Left ventricle myocardium inferior (tissue), 1 donor: ENCODE measurements around the gene PITRM1. TPM values are rescaled to one million over a fixed set of nuclear protein-coding genes. Genes with fewer than 3 reads are reported as not detected.

ENCODE experiments used
- DNase-seq: peaks from one replicate; pipeline ENCODE4 v3.0.0-alpha.2; 2020
- H3K27ac ChIP-seq: fragments of 200-600 bp; replicated peaks from 2 replicates; pipeline ENCODE4 v1.8.0; 2021
- H3K27me3 ChIP-seq: fragments of 200-600 bp; 2 replicates; pipeline ENCODE4 v1.8.0; 2021; ENCODE audit warnings: low read depth
- H3K36me3 ChIP-seq: fragments of 200-600 bp; 2 replicates; pipeline ENCODE4 v1.8.0; 2021
- H3K4me1 ChIP-seq: fragments of 200-600 bp; 2 replicates; pipeline ENCODE4 v1.8.0; 2021
- H3K4me3 ChIP-seq: fragments of 200-600 bp; 2 replicates; pipeline ENCODE4 v1.8.0; 2021; ENCODE audit warnings: mild to moderate bottlenecking, moderate library complexity
- H3K9me3 ChIP-seq: fragments of 200-600 bp; replicated peaks from 2 replicates; pipeline ENCODE4 v1.8.0; 2021
- intact Hi-C: fragments of 100-400 bp; cut with micrococcal nuclease; formaldehyde crosslinking; loops from one replicate; pipeline ENCODE4 v1.11.0; 2022
- total RNA-seq: library from RNA; stranded (reverse); fragmentation: NEBNext Ultra II Directional; extraction: Animal tissue kit (Norgen Biotek cat#: 25700); gene quantifications from one replicate; pipeline ENCODE4 v1.2.1, GENCODE V29; 2021
- TF ChIP-seq, protein P1 (sequence below): fragments of 200-600 bp; IDR thresholded peaks from 2 replicates; pipeline ENCODE4 v1.8.0; 2021; ENCODE audit warnings: antibody characterized with exemption, mild to moderate bottlenecking, borderline replicate concordance
- donor health status: DM: no; HTN: yes; CAD: no; lungs with severe emphysema.

The PITRM1 gene
- total RNA-seq, 1 donor from 2014 or later: 91.4 TPM

DNA sequence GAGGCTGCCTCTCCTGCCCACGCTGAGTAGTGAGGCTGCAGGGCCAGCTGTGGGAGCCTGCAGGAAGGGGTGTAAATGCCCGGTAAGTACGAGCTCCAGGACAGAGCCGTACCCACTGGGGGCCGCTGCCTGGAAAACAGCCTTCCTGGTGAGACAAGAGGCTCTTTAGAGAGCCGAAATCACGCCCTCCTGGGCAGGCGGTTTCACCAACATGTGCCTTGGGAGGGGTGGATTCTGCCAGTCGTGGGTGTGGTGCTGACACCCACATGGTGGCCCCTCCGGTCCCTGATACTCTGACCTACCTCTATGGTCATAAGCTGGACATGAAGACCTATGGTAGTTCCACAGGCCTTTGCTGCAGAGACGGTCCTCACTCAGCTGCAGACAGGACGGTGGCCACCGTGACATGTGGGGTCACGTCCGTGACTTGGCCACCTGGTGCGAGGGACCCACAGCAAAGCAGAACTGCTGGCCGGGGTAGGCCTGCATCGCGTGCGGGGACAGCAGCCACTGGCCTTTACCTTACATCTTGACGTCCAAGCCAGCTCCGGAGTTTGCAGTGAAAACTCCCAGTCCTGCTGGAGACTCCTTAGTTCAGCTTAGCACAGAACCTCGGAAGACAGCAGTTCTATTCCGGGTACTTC lies 46.9 kb downstream of the PITRM1 start:
- Histone ChIP-seq H3K27ac (no peak overlapping the region), H3K36me3 (peaks cover 49% of the 10 kb centered on the region), H3K4me1 (peaks cover 47% of the 10 kb centered on the region), H3K27me3 (no peaks in the 10 kb centered on the region), H3K4me3 (no peak overlapping the region), H3K9me3 (no peaks in the 10 kb centered on the region)
- no peak for DNase-seq
- TF ChIP-seq, protein P1, sequence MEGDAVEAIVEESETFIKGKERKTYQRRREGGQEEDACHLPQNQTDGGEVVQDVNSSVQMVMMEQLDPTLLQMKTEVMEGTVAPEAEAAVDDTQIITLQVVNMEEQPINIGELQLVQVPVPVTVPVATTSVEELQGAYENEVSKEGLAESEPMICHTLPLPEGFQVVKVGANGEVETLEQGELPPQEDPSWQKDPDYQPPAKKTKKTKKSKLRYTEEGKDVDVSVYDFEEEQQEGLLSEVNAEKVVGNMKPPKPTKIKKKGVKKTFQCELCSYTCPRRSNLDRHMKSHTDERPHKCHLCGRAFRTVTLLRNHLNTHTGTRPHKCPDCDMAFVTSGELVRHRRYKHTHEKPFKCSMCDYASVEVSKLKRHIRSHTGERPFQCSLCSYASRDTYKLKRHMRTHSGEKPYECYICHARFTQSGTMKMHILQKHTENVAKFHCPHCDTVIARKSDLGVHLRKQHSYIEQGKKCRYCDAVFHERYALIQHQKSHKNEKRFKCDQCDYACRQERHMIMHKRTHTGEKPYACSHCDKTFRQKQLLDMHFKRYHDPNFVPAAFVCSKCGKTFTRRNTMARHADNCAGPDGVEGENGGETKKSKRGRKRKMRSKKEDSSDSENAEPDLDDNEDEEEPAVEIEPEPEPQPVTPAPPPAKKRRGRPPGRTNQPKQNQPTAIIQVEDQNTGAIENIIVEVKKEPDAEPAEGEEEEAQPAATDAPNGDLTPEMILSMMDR: no peak
- intact Hi-C loops: no loop called here

DNA sequence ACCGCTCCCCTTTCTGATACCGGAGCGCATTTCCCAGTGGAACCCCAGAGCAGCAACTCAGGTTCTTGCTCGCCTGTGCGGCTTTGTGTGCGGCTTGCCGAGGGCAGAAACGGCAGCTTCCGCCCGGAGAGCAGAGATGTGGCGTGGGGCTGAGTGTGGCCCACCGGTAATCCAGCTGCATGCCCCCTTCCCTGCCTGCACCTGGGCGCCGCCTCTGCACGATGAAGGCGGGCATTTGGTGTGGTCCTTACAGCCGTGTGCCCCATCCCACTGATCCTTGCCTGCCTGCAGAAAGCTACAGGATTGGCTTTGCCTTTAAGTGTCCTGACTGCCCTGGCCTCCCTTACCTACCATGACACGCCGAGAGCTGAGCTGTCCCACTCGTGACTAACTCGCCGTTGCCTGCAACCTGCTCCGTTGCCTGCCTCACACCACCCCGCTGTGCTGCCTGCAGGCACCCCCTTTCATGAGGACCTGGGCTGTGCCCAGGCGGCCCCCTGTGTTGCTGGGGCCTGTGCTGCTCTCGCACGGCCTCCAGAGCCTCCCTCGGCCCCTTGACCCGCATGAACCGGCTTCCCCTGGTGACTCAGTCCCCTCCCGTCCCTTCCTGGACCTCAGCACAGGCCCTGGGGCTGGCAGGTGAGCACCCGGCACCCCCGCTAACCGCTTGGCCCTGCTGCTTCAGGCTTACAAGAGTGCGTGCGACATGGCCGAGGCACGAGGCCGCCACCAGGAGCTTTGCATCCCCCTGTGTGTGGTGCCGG lies 48.0 kb downstream of the PITRM1 start:
- H3K4me3 ChIP-seq: no peak overlapping the region
- no peaks in the 10 kb centered on the region for H3K27me3 ChIP-seq
- no peaks in the 10 kb centered on the region for H3K9me3 ChIP-seq
- H3K4me1 ChIP-seq: peaks cover 47% of the 10 kb centered on the region
- no peak for DNase-seq
- peaks cover 47% of the 10 kb centered on the region for H3K36me3 ChIP-seq
- TF ChIP-seq, protein P1: no peak
- intact Hi-C loops: no loop called here
- H3K27ac ChIP-seq: no peak overlapping the region

DNA sequence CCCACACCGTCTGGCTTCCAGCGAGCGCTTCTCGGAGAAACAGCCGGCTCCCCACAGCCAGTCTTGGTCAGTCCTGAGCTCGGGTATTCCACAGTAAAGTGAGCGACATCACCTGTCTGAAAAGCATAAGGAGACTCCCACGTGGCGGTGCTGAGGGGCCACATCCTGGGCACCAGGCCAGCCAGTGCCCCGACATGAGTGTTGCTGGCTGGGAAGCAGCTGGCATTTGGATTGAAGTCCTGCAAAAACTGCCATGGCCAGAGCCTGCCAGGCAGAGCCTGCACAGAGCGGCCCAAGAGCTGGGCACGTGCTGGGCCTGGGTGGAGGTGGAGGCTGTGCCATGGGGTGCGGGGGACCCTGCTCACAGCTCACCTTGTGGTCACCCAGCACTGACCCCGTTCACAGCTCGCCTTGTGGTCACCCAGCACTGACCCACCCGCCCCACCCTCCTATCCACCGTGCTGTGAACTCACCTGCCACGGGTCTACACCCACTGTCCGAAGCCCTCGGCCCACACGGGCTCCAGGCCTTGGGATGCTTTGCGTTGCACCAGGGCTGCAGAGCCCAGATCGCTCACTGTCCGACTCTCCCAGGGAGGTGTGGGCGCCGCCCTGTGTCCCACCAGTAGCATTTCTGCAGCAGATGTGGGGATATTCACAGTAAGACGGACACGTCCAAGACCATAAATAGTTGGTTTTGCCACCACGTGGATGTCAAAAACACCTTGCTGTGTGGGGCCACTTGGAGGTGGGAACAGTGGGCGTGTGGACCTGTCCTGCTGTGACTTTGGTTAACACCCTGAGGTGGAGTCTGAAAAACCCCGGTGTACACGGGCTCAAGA lies 48.8 kb downstream of the PITRM1 start:
- TF ChIP-seq, protein P1: no peak
- intact Hi-C loops: no loop called here
- Histone ChIP-seq H3K9me3 (no peaks in the 10 kb centered on the region), H3K27me3 (no peaks in the 10 kb centered on the region), H3K4me1 (peaks cover 47% of the 10 kb centered on the region), H3K27ac (no peak overlapping the region), H3K4me3 (no peak overlapping the region), H3K36me3 (peaks cover 50% of the 10 kb centered on the region)
- peak; percentile 64 for DNase-seq

DNA sequence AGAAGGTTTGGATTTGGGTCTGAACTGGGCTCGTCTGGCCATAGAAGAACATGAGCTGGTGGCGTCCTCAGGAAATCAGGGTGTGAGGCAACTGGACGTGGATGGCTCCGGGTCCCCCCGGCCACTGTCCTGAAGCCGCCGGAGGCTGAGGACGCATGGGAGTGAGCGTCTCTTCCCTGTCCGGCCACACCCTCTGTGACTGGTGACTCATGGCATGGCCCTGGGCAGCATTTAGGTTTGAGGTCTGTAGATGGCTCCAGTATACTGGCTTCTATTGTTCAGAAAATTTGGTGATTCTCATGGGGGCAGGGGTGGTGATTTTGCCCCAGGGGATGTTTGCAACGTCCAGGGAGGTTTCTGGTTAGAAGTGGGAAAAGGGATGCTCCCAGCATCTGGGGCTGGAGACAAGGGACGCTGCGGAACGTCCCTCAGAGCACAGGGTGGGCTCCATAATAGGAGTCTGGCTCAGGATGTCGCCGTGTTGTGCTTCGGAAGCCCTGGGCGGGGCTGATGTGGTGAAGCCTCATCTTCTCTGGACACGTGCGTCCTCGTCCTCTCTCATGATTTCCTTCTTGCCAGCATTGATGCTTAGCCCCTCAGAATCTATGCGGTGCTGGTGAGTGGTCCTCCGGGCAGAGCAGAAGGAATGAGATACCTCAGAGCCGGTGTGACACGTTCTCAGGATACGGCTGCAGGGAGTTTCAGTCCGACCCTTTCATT lies 49.9 kb downstream of the PITRM1 start:
- H3K9me3 ChIP-seq: no peaks in the 10 kb centered on the region
- H3K36me3 ChIP-seq: peaks cover 61% of the 10 kb centered on the region
- no peak overlapping the region for H3K27ac ChIP-seq
- H3K27me3 ChIP-seq: no peaks in the 10 kb centered on the region
- no peak overlapping the region for H3K4me3 ChIP-seq
- intact Hi-C loops: no loop called here
- no peak for DNase-seq
- peaks cover 37% of the 10 kb centered on the region for H3K4me1 ChIP-seq
- TF ChIP-seq, protein P1: no peak

DNA sequence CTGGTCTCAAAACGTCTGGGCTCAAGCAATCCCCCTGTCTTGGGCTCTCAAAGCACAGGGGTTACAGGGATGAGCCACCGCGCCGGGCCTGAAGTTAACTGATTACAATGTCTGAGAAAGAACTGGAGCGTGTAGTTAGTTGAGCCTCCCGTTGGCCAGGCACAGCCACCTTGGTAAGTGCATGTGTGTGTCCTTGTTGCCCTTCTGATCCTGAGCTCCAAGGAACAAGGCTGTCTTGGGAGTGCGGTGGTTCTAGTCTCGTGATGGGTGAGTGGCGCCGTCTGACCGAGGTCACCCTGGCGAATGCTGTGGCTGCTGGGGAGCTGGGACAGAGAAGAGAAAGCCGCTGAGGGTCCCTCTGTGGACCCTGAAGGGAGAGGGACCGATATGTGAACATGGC lies 50.5 kb downstream of the PITRM1 start:
- Histone ChIP-seq H3K27ac (no peak overlapping the region), H3K36me3 (peaks cover 67% of the 10 kb centered on the region), H3K9me3 (no peaks in the 10 kb centered on the region), H3K4me3 (no peak overlapping the region), H3K4me1 (peaks cover 31% of the 10 kb centered on the region), H3K27me3 (no peaks in the 10 kb centered on the region)
- TF ChIP-seq, protein P1: no peak
- intact Hi-C loops: no loop called here
- DNase-seq: no peak
